Measurements from ENCODE around the gene STMN1. TPM values are rescaled to one million over a fixed set of nuclear protein-coding genes. Genes with fewer than 3 reads are reported as not detected.
A peak's percentile ranks its signal among the peaks of the same experiment; 100 is the strongest.

The STMN1 gene
- total and polyA plus RNA-seq, 9 of the 15 experiments (the other 6 are each of a cell fraction or from before 2014, with no cell fraction given), result 269 to 2,153 (median 595) TPM

- peak; percentile 99 for TF ChIP-seq DPF2 (IDR thresholded peaks at IDR 0.05)
- no peak for TF ChIP-seq ATF4 (CRISPR knock-in tag; IDR thresholded peaks at IDR 0.05)
- no peak; the same call in 1 of the 2 replicates for TF ChIP-seq POLR2H (tag; IDR thresholded peaks at IDR 0.05; ENCODE audit: low read depth)
- TF ChIP-seq FOS (IDR thresholded peaks at IDR 0.05; ENCODE audit: extremely low read depth, insufficient read length), result no peak
- TF ChIP-seq CHD4 (IDR thresholded peaks at IDR 0.05; ENCODE audit: insufficient read depth, insufficient replicate concordance, low read depth, low read length, poor library complexity, severe bottlenecking), result peak; percentile 11
- TF ChIP-seq BMI1 (IDR thresholded peaks at IDR 0.05; ENCODE audit: low read length), result no peak
- no peak for TF ChIP-seq TSC22D4 (tag; IDR thresholded peaks at IDR 0.05)
- TF ChIP-seq HMG20A (CRISPR knock-in tag; conservative IDR thresholded peaks at IDR 0.05), result no peak
- no peak for TF ChIP-seq ZBTB49 (CRISPR knock-in tag; IDR thresholded peaks at IDR 0.05; ENCODE audit: borderline replicate concordance)
- no peak for TF ChIP-seq ZNF124 (CRISPR knock-in tag; IDR thresholded peaks at IDR 0.05)
- TF ChIP-seq KAT7 (CRISPR knock-in tag; IDR thresholded peaks at IDR 0.05; ENCODE audit: borderline replicate concordance), result peak; percentile 79; the same call in 1 of the 2 replicates
- TF ChIP-seq SIN3B (IDR thresholded peaks at IDR 0.05; ENCODE audit: low read depth), result no peak
- TF ChIP-seq KDM1A (IDR thresholded peaks at IDR 0.05), result peak; percentile 66 to 70
- TF ChIP-seq MEF2D (tag; conservative IDR thresholded peaks at IDR 0.05; ENCODE audit: low read depth), result no peak; the same call in 1 of the 2 replicates
- TF ChIP-seq ZNF324 (CRISPR knock-in tag; IDR thresholded peaks at IDR 0.05), result no peak
- no peak for TF ChIP-seq HNRNPK (IDR thresholded peaks at IDR 0.05; ENCODE audit: low read depth, low read length, poor library complexity, severe bottlenecking)
- TF ChIP-seq POLR3A (IDR thresholded peaks at IDR 0.05; ENCODE audit: borderline replicate concordance, extremely low read depth, insufficient read depth, insufficient read length), result no peak
- TF ChIP-seq ELK3 (CRISPR knock-in tag; IDR thresholded peaks at IDR 0.05), result no peak
- TF ChIP-seq GTF2B (IDR thresholded peaks at IDR 0.05; ENCODE audit: extremely low read depth, insufficient read length), result no peak
- no peak for TF ChIP-seq NR2C2 (CRISPR knock-in tag; IDR thresholded peaks at IDR 0.05)
- TF ChIP-seq NR2C2 (tag; IDR thresholded peaks at IDR 0.05), result peak; percentile 75
- TF ChIP-seq PTRF (tag; IDR thresholded peaks at IDR 0.05), result no peak
Observed at GRCh38 chr1:25861316-25862286, 44.6 kb downstream of the STMN1 start (continued).
